MM.1S (cell line): Measurements from ENCODE around the gene NCKAP5.

ENCODE experiments used
- EZH2 ChIP-seq: fragments of 300-600 bp; sonication (generic); optimal IDR thresholded peaks from 2 replicates; pipeline ENCODE3; 2017; ENCODE audit warnings: low read depth, mild to moderate bottlenecking, antibody characterized with exemption, low read length, mixed read lengths
- EZH2phosphoT487 ChIP-seq: fragments of 300-600 bp; sonication (generic); IDR thresholded peaks from 2 replicates; pipeline ENCODE4 v1.6.1; 2018; ENCODE audit warnings: antibody characterized with exemption, low read length
- TF ChIP-seq, protein P1 (sequence below): fragments of 300-600 bp; sonication (generic); IDR thresholded peaks from 2 replicates; pipeline ENCODE4 v1.5.1; 2016; ENCODE audit warnings: antibody characterized with exemption, low read length, mixed read lengths

- TF ChIP-seq, protein P1, sequence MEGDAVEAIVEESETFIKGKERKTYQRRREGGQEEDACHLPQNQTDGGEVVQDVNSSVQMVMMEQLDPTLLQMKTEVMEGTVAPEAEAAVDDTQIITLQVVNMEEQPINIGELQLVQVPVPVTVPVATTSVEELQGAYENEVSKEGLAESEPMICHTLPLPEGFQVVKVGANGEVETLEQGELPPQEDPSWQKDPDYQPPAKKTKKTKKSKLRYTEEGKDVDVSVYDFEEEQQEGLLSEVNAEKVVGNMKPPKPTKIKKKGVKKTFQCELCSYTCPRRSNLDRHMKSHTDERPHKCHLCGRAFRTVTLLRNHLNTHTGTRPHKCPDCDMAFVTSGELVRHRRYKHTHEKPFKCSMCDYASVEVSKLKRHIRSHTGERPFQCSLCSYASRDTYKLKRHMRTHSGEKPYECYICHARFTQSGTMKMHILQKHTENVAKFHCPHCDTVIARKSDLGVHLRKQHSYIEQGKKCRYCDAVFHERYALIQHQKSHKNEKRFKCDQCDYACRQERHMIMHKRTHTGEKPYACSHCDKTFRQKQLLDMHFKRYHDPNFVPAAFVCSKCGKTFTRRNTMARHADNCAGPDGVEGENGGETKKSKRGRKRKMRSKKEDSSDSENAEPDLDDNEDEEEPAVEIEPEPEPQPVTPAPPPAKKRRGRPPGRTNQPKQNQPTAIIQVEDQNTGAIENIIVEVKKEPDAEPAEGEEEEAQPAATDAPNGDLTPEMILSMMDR: no peak
- no peak for TF ChIP-seq EZH2
- no peak for TF ChIP-seq EZH2phosphoT487
Measured at GRCh38 chr2:133418021-133418420, 150.2 kb downstream of the NCKAP5 start.
